ENCODE measurements around the gene TACC2. TPM values are rescaled to one million over a fixed set of nuclear protein-coding genes. Genes with fewer than 3 reads are reported as not detected.

TACC2 gene
- total RNA-seq, 2 donors from 2014 or later = 210 to 237 TPM

- DNase-seq = no peak
- intact Hi-C loops (cut with DNase I) = no loop called here
- peak in 1 of 2 donors; percentile 38 for ATAC-seq
Measured at GRCh38 chr10:122287570-122287969, 298.6 kb downstream of the TACC2 start.

GRCh38 chr10:122288262-122288661 is 299.3 kb downstream of the TACC2 start:
- intact Hi-C loops (cut with DNase I) = no loop called here
- ATAC-seq (no peak), DNase-seq (no peak)

- ATAC-seq (no peak), DNase-seq (no peak)
- intact Hi-C loops (cut with DNase I) = no loop called here
Measured at GRCh38 chr10:122288917-122289316, 300.0 kb downstream of the TACC2 start.

GRCh38 chr10:122290334-122290733 is 301.4 kb downstream of the TACC2 start:
- no peak for ATAC-seq
- no peak for DNase-seq
- intact Hi-C loops (cut with DNase I) = loop anchor here (10.0 kb wide), 2 partner anchors 274 to 414 kb away; partner anchors contain the start of gene DMBT1 (in 1 of the 2)

GRCh38 chr10:122290833-122291532 is 302.0 kb downstream of the TACC2 start:
- intact Hi-C loops (cut with DNase I) = loop anchor here (10.0 kb wide), 2 partner anchors 274 to 414 kb away; partner anchors contain the start of gene DMBT1 (in 1 of the 2)
- ATAC-seq (no peak), DNase-seq (no peak)

GRCh38 chr10:122291739-122292138 is 302.8 kb downstream of the TACC2 start:
- intact Hi-C loops (cut with DNase I) = loop anchor here (10.0 kb wide), 2 partner anchors 273 to 413 kb away; partner anchors contain the start of gene DMBT1 (in 1 of the 2)
- DNase-seq = no peak
- ATAC-seq = no peak

GRCh38 chr10:122292376-122292775 is 303.4 kb downstream of the TACC2 start:
- DNase-seq = no peak
- intact Hi-C loops (cut with DNase I) = loop anchor here (10.0 kb wide), 2 partner anchors 272 to 412 kb away; partner anchors contain the start of gene DMBT1 (in 1 of the 2)
- ATAC-seq = no peak

GRCh38 chr10:122293156-122293960 is 304.4 kb downstream of the TACC2 start:
- intact Hi-C loops (cut with DNase I) = loop anchor here (10.0 kb wide), 2 partner anchors 271 to 411 kb away; partner anchors contain the start of gene DMBT1 (in 1 of the 2)
- ATAC-seq = no peak
- no peak for DNase-seq

GRCh38 chr10:122293961-122294380 is 305.0 kb downstream of the TACC2 start:
- no peak for DNase-seq
- intact Hi-C loops (cut with DNase I) = loop anchor here (10.0 kb wide), 2 partner anchors 271 to 411 kb away; partner anchors contain the start of gene DMBT1 (in 1 of the 2)
- no peak for ATAC-seq

- intact Hi-C loops (cut with DNase I) = loop anchor here (5.0 to 10.0 kb wide), 4 partner anchors 48 to 410 kb away; partner anchors contain the start of gene DMBT1 (in 1 of the 2)
- no peak for DNase-seq
- ATAC-seq = no peak
Measured at GRCh38 chr10:122294511-122295450, 305.8 kb downstream of the TACC2 start.

- ATAC-seq (no peak), DNase-seq (no peak)
- intact Hi-C loops (cut with DNase I) = loop anchor here (5.0 to 10.0 kb wide), 4 partner anchors 47 to 409 kb away; partner anchors contain the start of gene DMBT1 (in 1 of the 2)
Measured at GRCh38 chr10:122295451-122295809, 306.5 kb downstream of the TACC2 start.

- intact Hi-C loops (cut with DNase I) = loop anchor here (5.0 to 10.0 kb wide), 4 partner anchors 46 to 408 kb away; partner anchors contain the start of gene DMBT1 (in 1 of the 2)
- DNase-seq = no peak
- ATAC-seq = no peak
Measured at GRCh38 chr10:122296363-122297120, 307.6 kb downstream of the TACC2 start.

- no peak for ATAC-seq
- intact Hi-C loops (cut with DNase I) = loop anchor here (5.0 to 10.0 kb wide), 4 partner anchors 45 to 407 kb away; partner anchors contain the start of gene DMBT1 (in 1 of the 2)
- DNase-seq = no peak
Measured at GRCh38 chr10:122297583-122297982, 308.6 kb downstream of the TACC2 start.

GRCh38 chr10:122298206-122298597 is 309.2 kb downstream of the TACC2 start:
- intact Hi-C loops (cut with DNase I) = loop anchor here (1.0 to 10.0 kb wide), 6 partner anchors 44 to 407 kb away; partner anchors contain the start of gene DMBT1 (in 1 of the 2)
- ATAC-seq (no peak), DNase-seq (no peak)

- ATAC-seq (peak; percentile 77 to 89), DNase-seq (peak; percentile 73)
- intact Hi-C loops (cut with DNase I) = loop anchor here (1.0 to 10.0 kb wide), 6 partner anchors 44 to 406 kb away; partner anchors contain the start of gene DMBT1 (in 1 of the 2)
Measured at GRCh38 chr10:122298598-122299301, 309.8 kb downstream of the TACC2 start.

- intact Hi-C loops (cut with DNase I) = loop anchor here (5.0 to 10.0 kb wide), 4 partner anchors 43 to 405 kb away; partner anchors contain the start of gene DMBT1 (in 1 of the 2)
- ATAC-seq (no peak), DNase-seq (no peak)
Measured at GRCh38 chr10:122299423-122300075, 310.6 kb downstream of the TACC2 start.

All from left cardiac atrium (tissue), 4 donors.